Mucosa of descending colon (tissue), 3 donors: Measurements from ENCODE around the gene PIR. TPM values are rescaled to one million over a fixed set of nuclear protein-coding genes. Genes with fewer than 3 reads are reported as not detected.

Source experiments
- ATAC-seq: fragments of 200-7000 bp; cut with Tn5 transposase; one replicate; pipeline ENCODE4 v1.9.1; 2020; ENCODE audit warnings: mild to moderate bottlenecking, moderate library complexity
- DNase-seq, 3 donors: peaks; one replicate each; pipeline ENCODE4 v3.0.0-alpha.2; 2020
- H3K36me3 ChIP-seq: fragments of 200-600 bp; one replicate; pipeline ENCODE4 v1.8.0; 2021; ENCODE audit warnings: low read depth, mild to moderate bottlenecking
- H3K4me1 ChIP-seq: fragments of 200-600 bp; one replicate; pipeline ENCODE4 v1.8.0; 2021; ENCODE audit warnings: low read depth, mild to moderate bottlenecking
- H3K4me3 ChIP-seq: fragments of 200-600 bp; one replicate; pipeline ENCODE4 v1.8.0; 2021; ENCODE audit warnings: mild to moderate bottlenecking
- H3K9me3 ChIP-seq: fragments of 200-600 bp; one replicate; pipeline ENCODE4 v1.8.0; 2021; ENCODE audit warnings: mild to moderate bottlenecking
- intact Hi-C, 2 donors: fragments of 100-400 bp; cut with DNase I in 1 of 2; cut with micrococcal nuclease in 1 of 2; formaldehyde crosslinking; loops; one replicate each; pipeline versions ENCODE4 v1.11.0 to v1.11.1; 2022; cut with DNase I, micrococcal nuclease
- long read RNA-seq, 2 donors: library from polyadenylated mRNA; unstranded; transcript quantifications; one replicate each; pipeline ENCODE4 v2.0.0, GENCODE V29; 2019 to 2021
- total RNA-seq, 3 donors: library from RNA; stranded (reverse); fragmentation: NEBNext Ultra II Directional in 2 of 3; extraction: Animal tissue kit (Norgen Biotek cat#: 25700) in 2 of 3; gene quantifications; one replicate each; pipeline versions ENCODE4 v1.2.1 to v1.2.4, GENCODE V29; 2021 to 2023
- TF ChIP-seq, protein P1 (sequence below): fragments of 200-600 bp; IDR thresholded peaks from one replicate; pipeline ENCODE4 v1.8.0; 2022; ENCODE audit warnings: antibody characterized with exemption, mild to moderate bottlenecking
- donor health status: DM: no; HTN: no; CAD: no; lungs with moderate emphysema.
- donor health status: DM: no; HTN: no; CAD: no.
- donor health status: DM: no; HTN: yes; CAD: no.

Gene PIR
- total RNA-seq: 1 to 10 TPM; 6.0 to 9.7 (median 8.4) TPM
- long read RNA-seq, donor 1, transcript PIR-201 (10 exons, 1,282 nt): major isoform, 6 of 9 reads
- long read RNA-seq, donor 1, partial matches to known transcripts: 1 of 9 reads
- long read RNA-seq, donor 1, other reads (novel, unspliced or antisense): 2 of 9 reads
- long read RNA-seq, donor 2, transcript PIR-201 (10 exons, 1,282 nt): major isoform, 12 of 14 reads
- long read RNA-seq, donor 2, partial matches to known transcripts: 1 of 14 reads
- long read RNA-seq, donor 2, other reads (novel, unspliced or antisense): 1 of 14 reads

- peak; percentile 84 to 91 (median 90) for DNase-seq
- H3K4me3 ChIP-seq: no peak within 1 kb of the TSS
Observed at GRCh38 chrX:15493118-15493962, at the start of gene PIR. Gene PIR (minus strand): TSS chrX:15493333. CDS start chrX:15491257, 2,076 bp downstream.

DNA sequence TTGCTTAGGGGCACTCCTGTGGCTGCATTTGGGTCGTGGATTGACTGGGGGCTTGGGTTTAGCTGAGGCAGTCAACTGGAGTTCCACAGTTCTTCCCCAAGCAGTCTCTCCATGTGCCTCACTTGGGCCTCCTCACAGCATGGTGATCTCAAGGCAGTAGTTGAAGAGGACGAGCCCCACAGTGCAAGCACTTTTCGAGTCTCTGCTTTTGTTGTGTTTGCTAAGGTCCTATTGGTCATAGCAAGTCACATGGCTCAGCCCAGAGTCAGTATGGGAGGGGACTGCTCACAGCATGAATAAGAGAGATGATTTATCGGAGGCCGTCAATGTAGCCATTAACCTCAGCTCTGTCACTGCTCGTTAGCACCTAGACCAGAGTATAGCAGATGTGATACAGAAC, 37.2 kb upstream of the PIR start:
- no peaks in the 10 kb centered on the region for H3K36me3 ChIP-seq
- intact Hi-C loops: no loop called here
- no peaks in the 10 kb centered on the region for H3K4me1 ChIP-seq
- DNase-seq (no peak), ATAC-seq (no peak)
- H3K9me3 ChIP-seq: no peaks in the 10 kb centered on the region
- H3K4me3 ChIP-seq: no peak overlapping the region
- TF ChIP-seq, protein P1, sequence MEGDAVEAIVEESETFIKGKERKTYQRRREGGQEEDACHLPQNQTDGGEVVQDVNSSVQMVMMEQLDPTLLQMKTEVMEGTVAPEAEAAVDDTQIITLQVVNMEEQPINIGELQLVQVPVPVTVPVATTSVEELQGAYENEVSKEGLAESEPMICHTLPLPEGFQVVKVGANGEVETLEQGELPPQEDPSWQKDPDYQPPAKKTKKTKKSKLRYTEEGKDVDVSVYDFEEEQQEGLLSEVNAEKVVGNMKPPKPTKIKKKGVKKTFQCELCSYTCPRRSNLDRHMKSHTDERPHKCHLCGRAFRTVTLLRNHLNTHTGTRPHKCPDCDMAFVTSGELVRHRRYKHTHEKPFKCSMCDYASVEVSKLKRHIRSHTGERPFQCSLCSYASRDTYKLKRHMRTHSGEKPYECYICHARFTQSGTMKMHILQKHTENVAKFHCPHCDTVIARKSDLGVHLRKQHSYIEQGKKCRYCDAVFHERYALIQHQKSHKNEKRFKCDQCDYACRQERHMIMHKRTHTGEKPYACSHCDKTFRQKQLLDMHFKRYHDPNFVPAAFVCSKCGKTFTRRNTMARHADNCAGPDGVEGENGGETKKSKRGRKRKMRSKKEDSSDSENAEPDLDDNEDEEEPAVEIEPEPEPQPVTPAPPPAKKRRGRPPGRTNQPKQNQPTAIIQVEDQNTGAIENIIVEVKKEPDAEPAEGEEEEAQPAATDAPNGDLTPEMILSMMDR: no peak

More at GRCh38 chrX:15493118-15493962, at the start of gene PIR:
- intact Hi-C loops: no loop called here
- H3K9me3 ChIP-seq: no peaks in the 10 kb centered on the region
- H3K36me3 ChIP-seq: no peaks in the 10 kb centered on the region
- peak; percentile 99 for ATAC-seq
- H3K4me1 ChIP-seq: no peaks in the 10 kb centered on the region
- TF ChIP-seq, protein P1: no peak

DNA sequence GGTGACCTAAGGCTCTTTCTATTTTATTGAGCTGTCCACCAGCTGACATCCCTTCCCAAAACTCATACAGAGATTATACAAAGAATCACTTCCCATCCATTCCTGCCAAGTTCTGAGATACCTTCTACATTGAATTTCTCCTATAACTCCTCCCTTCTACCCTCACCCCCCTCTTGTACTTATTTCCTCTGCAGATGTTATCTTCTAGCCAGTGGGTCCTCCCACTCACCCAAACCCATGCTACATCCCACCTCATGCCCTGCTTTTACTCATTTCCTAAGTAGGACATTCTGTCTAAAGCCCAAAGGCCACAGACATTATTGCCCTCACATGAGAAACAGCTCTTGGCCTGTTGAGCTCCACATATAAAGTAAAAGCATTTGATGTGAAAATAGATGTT, 36.0 kb upstream of the PIR start:
- no peak for ATAC-seq
- DNase-seq: no peak

GRCh38 chrX:15525664-15526416, 32.7 kb upstream of the PIR start:
- TF ChIP-seq, protein P1: no peak
- DNase-seq: no peak

More for the DNA sequence above, 36.0 kb upstream of the PIR start:
- Histone ChIP-seq H3K36me3 (no peaks in the 10 kb centered on the region), H3K9me3 (no peaks in the 10 kb centered on the region), H3K4me1 (no peaks in the 10 kb centered on the region), H3K4me3 (no peak overlapping the region)
- intact Hi-C loops: no loop called here
- TF ChIP-seq, protein P1: no peak

GRCh38 chrX:15524417-15524816, 31.3 kb upstream of the PIR start:
- H3K36me3 ChIP-seq: no peaks in the 10 kb centered on the region
- DNase-seq (no peak), ATAC-seq (no peak)
- intact Hi-C loops: no loop called here
- TF ChIP-seq, protein P1: no peak
- H3K9me3 ChIP-seq: no peaks in the 10 kb centered on the region
- no peak overlapping the region for H3K4me3 ChIP-seq
- no peaks in the 10 kb centered on the region for H3K4me1 ChIP-seq

More at GRCh38 chrX:15525664-15526416, 32.7 kb upstream of the PIR start:
- Histone ChIP-seq H3K36me3 (no peaks in the 10 kb centered on the region), H3K9me3 (no peaks in the 10 kb centered on the region), H3K4me3 (no peak overlapping the region), H3K4me1 (no peaks in the 10 kb centered on the region)
- intact Hi-C loops: no loop called here
- ATAC-seq: no peak
